Superior temporal gyrus (tissue), 1 donor: Measurements from ENCODE around the gene KCNH8.
A peak's percentile ranks its signal among the peaks of the same experiment; 100 is the strongest.

Experiments
- DNase-seq: peaks from one replicate; pipeline ENCODE4 v3.0.0-alpha.2; 2016; ENCODE audit errors: extremely low spot score

Gene KCNH8

DNA sequence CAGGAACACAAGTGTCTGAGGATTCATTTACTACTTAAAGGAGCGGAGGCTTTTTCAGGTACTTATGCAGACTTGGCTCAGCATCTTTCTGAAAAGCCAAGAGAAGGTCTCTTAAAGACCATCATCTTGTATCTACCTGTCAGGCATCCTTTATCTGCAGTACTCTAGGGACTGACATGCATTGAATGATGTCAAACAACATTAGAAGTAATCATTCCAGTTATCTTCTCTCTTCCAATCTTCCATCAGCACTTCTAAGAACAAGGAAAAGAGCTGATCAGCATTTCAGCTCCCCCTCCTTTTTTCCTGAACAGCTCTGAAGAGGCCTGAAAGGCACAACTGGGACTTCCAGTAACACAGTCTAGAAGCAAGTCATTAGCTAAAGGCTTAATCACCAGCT, 214.8 kb downstream of the KCNH8 start:
- DNase-seq, result no peak

DNA sequence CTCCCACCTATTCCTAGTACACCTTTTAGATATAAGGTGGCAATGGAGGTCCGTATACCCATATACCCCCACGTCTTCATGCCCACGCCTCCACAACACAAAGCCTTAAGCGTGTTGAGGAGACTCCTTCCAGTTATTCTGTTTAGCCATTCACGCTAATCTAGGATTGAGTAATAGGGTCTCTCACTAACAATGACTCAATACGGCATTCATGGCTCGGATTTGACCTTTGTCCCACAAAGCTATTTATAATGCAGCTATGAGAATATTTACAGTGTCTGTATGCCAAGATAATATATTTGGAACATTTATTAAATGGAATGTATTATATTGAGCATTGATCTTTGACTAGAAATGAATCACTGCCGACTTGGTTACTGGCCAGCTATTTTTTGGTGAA, 215.8 kb downstream of the KCNH8 start:
- DNase-seq, result no peak

DNA sequence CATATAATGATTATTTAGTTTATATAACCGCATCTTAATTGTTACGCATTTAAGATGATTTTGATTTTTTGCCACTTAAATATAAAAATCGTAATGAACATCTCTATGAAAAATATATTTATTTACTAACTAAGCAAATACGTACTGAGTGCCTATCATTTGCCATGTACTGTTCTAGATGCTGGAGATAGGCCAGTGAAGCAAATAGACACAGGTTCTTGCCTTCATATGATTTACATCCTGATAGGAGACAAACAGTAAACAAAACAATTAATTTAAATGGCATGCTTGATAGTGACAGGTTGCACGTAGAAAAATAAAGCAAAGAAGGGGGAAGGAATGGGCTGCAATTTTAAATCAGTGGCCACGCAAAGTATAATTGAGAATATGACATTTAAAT, 217.2 kb downstream of the KCNH8 start:
- DNase-seq, result no peak

- DNase-seq, result no peak
Measured at GRCh38 chr3:19384868-19385267, 236.6 kb downstream of the KCNH8 start.

DNA sequence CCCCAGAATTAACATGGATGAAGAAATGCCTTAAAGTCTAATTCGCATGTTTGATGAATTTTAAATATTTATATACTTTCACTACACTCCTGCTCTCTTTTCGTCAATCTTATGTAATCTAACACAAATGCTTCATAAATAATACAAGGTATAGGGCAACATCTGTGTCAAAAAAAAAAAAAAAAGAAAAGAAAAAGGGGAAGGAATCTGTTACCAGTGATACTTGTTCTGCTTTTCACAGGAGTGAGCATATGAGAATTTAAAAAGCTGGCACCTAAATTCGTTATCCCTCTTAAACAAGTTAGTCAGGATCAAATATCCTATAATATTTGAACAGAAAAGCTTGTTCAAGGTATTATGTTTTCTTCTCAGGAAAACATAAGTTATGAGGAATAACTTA, 243.8 kb downstream of the KCNH8 start:
- DNase-seq, result no peak

DNA sequence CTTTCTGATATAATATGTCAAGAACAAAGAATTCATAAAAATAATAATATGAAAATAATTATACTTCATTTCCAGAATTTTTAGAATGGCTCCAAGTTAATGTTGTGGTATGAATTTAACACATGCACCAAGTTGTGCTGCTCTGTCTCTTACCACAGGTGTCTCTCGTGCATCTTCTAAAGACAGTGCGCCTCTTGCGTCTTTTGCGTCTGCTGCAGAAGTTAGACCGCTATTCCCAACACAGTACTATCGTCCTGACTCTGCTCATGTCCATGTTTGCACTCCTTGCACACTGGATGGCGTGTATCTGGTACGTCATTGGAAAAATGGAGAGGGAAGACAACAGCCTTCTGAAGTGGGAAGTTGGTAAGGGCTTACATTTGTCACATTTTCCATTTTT, 246.6 kb downstream of the KCNH8 start:
- DNase-seq, result no peak

GRCh38 chr3:19396726-19397125, 248.4 kb downstream of the KCNH8 start:
- no peak for DNase-seq

DNA sequence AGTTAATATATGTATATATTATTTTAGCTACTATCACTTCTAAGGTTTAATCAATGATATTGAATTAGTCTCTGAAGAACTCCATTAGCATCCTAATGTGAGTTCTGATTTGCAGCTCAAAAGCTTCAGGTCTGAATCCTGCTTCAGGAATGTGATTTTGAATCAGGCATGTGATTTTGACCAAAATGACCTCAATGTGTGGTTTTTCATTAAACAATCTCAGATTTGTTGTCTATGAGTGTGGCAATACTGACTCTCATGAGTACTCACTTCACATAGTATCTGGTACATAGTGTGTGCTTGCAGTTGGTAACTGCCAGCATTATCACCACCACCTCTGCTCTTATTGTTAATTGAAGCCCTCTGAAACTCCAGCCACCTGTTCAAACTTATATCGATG, 251.0 kb downstream of the KCNH8 start:
- DNase-seq, result no peak

DNA sequence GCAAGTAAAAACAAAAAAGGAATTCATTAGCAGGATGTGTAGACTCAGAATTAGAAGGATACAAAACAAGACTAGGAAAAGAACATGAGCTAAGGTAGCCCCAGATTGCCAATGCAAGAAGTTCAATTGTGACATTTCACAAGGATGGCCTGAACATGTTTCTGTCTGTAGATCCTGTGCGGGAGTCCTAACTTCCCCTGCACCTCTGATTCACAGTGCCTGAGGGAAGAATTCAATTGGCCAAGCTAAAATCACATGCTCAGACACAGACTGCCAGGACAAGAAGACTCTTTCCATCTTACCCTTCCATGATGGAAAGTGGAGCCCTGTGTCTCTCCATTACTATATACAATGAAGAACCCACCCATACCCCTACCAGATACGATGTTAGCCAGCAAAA, 251.5 kb downstream of the KCNH8 start:
- DNase-seq, result no peak

DNA sequence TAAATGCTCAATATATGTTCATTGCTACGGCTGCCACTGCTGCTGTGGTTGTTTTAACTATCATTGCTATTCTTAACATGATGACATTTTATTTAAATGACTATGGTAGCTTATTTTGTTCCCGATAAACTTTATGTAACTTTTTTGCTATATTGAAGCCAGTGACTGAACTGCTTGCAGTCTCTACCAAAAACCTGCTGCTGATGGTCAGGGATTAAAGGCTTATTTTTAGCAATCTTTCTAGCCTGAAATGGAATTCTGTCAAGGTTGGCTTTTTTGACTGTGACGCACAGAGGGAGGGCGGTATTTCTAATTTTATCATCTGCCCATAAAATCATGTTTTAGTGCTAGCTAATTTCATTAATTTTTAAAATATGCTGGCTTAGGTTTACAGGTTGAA, 271.8 kb downstream of the KCNH8 start:
- no peak for DNase-seq

GRCh38 chr3:19425825-19426224, 277.5 kb downstream of the KCNH8 start:
- DNase-seq, result no peak

DNA sequence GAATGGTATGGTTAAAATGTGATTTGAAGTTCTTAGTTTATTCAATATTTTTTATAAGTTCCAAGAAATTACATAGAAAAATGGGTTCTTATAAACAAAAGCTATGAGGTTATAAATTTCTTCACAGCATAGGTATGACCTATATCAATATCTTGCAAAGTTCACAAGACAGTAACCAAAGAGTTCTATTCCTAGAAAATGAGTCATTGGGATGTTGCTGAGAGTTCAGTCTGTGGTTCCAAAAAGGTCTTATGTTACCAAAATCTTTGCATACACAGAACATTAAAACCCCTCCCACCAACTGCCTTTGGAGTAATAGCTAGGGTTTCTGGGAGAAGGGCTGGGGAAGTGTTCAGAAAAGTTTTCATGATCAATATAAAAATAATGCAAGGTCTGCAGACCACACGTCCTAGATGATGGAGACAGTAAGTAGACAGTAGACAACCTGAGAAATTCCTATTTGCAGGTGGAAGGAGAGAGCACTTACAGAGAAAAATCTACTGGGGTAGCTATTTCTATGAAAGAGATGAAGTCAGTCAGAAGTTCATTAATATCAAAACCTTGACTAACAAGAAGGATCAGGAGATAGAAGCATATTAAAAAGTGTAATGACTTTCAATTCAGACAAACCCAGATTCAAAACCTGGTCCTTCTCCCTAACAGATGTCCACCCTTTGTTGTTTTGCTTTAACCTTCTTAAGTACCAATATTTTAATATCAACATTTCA, 279.3 kb downstream of the KCNH8 start:
- no peak for DNase-seq

DNA sequence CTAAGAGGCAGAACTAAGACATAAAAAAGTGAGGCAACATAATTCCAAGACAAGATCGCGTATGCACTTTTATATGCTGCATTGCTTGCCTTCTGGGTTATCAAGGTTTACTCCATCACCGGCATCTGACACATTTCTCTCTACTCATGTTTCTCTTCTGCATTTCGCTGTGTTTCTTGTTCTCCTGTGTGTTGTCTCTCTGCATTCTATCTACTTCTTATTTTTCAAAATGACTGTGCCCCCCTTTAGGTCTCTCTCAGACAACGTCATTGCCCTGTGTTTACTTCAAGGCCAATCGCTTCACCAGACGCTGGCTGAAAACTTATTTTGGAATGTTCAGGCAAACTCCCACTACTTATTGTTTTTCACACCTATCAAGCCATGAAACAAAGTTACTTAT, 280.4 kb downstream of the KCNH8 start:
- no peak for DNase-seq

GRCh38 chr3:19432669-19433068, 284.4 kb downstream of the KCNH8 start:
- DNase-seq, result peak; percentile 51

- DNase-seq, result no peak
Measured at GRCh38 chr3:19436746-19437145, 288.4 kb downstream of the KCNH8 start.

GRCh38 chr3:19439944-19440343, 291.6 kb downstream of the KCNH8 start:
- DNase-seq, result no peak

GRCh38 chr3:19446138-19446537, 297.8 kb downstream of the KCNH8 start:
- DNase-seq, result no peak

DNA sequence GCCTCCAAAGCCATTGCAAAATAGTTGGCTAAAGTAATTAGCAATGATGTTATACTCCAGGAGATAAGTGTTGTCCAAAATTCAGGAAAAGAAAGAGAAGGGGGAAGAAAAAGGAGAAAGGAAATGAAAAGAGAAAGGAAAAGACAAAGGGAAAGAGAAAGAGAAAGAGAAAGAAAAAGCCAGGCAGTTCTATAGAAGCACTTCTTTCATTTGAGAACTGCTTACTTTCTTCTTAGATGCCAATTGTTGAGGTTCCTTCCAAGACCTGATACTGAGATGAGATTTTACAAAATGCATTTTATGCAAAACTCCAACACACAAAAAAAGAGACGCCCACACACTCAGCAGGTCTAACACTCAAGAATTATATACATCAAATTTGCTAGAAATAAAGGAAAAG, 298.4 kb downstream of the KCNH8 start:
- DNase-seq, result no peak

DNA sequence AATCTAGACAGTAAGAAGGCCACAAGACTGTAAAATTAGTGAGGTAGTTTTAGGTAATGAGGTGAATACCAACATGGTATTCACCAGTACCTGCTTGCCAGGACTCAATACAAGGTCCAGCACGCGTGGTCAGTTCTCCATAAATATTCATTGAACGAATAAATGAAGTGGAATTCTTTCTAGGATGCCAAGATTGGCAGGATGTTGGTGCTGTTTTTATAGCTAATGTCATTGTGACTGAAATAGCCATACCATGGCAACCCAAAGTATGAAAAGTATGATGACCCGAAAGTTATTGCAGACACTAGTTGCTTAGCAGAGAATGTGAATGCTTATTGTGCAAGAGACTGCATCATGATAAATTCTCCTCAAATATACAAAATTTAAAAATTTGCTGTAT, 307.2 kb downstream of the KCNH8 start:
- no peak for DNase-seq

- DNase-seq, result no peak
Measured at GRCh38 chr3:19456738-19457137, 308.4 kb downstream of the KCNH8 start.

GRCh38 chr3:19457449-19457848, 309.1 kb downstream of the KCNH8 start:
- DNase-seq, result no peak

DNA sequence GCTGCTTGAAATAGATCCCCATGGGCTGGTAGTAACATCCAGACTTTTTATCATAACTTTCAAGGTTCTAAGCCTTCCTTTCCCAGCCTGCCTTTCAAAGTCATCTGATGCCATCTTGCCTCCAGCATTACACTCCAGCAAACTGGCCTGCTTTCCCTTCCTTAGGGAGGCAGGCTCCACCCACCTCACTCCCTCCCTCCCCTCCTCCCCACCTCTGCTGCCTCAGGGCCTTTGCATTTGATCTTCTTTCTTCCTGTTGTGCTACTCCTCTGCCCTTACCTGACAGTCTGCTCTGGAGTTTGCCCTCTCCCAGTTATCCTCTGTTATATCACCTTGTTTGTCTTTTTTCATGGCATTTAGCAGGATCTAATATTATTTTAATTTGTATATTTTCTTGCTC, 319.5 kb downstream of the KCNH8 start:
- no peak for DNase-seq

DNA sequence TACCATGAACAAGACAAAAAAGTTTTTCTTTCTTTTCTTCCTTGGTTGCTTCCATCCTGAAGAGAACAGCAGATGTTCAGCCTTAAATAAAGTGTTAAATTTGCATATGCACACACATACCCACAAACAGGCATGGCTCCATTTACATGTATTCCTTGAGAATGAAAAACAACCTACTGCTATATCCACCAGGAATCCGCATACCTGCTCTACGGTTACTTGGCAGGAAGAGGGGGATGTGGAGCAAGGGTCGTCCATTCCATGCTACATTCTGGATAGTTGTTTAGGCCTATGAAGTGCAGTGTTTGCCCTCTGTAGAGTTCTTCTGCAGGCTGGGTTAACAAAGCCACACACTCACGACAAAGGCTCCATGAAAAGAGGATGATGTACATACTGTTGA, 322.8 kb downstream of the KCNH8 start:
- no peak for DNase-seq

GRCh38 chr3:19473971-19474580, 325.8 kb downstream of the KCNH8 start:
- no peak for DNase-seq
